ENCODE measurements around the gene KCNIP1.

DNA sequence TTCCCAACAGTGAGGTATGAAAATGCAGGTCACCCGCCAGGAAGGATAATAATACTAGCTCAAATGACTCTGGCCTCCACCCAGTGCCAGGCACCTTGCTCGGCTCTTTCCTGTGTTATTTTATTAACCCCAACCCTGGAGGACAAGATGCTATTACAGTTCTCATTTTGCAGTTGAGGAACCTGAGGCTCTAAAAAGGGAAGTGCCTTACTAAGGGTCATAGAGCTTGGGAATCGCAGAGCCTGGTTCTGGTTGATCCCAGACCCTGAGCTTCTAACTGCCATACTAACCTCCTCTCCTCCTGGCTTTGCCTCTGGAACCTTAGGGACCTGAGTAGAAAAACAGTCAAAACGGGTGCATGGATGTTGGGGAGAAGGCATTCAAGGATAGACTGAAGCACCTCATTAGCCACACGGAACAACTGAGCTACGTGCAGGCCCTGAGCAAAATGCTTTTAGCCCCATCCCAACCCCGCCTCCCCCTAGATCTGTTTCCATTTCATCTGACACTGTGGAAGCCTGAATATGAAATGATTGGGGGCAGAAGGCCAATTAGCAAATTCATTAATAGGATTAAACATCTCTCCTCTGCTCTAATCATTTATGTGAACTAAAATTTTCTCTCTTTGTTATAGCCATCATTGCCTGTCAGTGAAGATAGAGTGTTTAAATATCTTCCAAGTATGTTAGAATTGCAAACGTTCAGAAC, 7.9 kb downstream of the KCNIP1 start:
- no peak for TF ChIP-seq ELF1 (CRISPR knock-in tag; IDR thresholded peaks at IDR 0.05)
- TF ChIP-seq STAT5B (CRISPR knock-in tag; IDR thresholded peaks at IDR 0.05) = no peak
- no peak for TF ChIP-seq ZNF737 (CRISPR knock-in tag; IDR thresholded peaks at IDR 0.05; ENCODE audit: borderline replicate concordance)
- no peak for TF ChIP-seq TARDBP (CRISPR knock-in tag; IDR thresholded peaks at IDR 0.05)
- TF ChIP-seq FOXP1 (IDR thresholded peaks at IDR 0.05) = no peak
- TF ChIP-seq FOXP1 (CRISPR knock-in tag; IDR thresholded peaks at IDR 0.05) = no peak
- no peak for TF ChIP-seq TP53 (CRISPR knock-in tag; conservative IDR thresholded peaks at IDR 0.05)
- no peak for TF ChIP-seq TCF12 (IDR thresholded peaks at IDR 0.05)
- TF ChIP-seq TCF12 (CRISPR knock-in tag; IDR thresholded peaks at IDR 0.05) = no peak
- no peak for TF ChIP-seq FOXO1 (CRISPR knock-in tag; IDR thresholded peaks at IDR 0.05)
- TF ChIP-seq, protein P1, sequence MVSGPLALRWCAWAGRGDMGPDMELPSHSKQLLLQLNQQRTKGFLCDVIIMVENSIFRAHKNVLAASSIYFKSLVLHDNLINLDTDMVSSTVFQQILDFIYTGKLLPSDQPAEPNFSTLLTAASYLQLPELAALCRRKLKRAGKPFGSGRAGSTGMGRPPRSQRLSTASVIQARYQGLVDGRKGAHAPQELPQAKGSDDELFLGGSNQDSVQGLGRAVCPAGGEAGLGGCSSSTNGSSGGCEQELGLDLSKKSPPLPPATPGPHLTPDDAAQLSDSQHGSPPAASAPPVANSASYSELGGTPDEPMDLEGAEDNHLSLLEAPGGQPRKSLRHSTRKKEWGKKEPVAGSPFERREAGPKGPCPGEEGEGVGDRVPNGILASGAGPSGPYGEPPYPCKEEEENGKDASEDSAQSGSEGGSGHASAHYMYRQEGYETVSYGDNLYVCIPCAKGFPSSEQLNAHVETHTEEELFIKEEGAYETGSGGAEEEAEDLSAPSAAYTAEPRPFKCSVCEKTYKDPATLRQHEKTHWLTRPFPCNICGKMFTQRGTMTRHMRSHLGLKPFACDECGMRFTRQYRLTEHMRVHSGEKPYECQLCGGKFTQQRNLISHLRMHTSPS (CRISPR knock-in tag; IDR thresholded peaks at IDR 0.05; ENCODE audit: low read depth) = no peak

Data from HepG2 (cell line).